CD4-positive, alpha-beta T cell (primary cell): ENCODE results near the gene TBCA. TPM values are rescaled to one million over a fixed set of nuclear protein-coding genes. Genes with fewer than 3 reads are reported as not detected.

Experiments used
- ATAC-seq: fragments of 200-7000 bp; cut with Tn5 transposase; one replicate; pipeline ENCODE4 v1.10.0; 2022; ENCODE audit warnings: mild to moderate bottlenecking; ENCODE audit not compliant: poor library complexity
- CTCF ChIA-PET: fragments of 350-600 bp; sonication (Branson Sonifier 250); formaldehyde crosslinking; loops from one replicate; lab custom pipeline; 2021; ENCODE audit warnings: antibody characterized with exemption, inconsistent platforms; lab: Charles Lee
- POLR2A ChIA-PET: fragments of 350-600 bp; sonication (Branson Sonifier 250); formaldehyde crosslinking; loops from one replicate; lab custom pipeline; 2021; ENCODE audit warnings: antibody characterized with exemption, inconsistent platforms; lab: Charles Lee
- DNase-seq, 14 experiments: peaks; one replicate each; pipeline ENCODE4 v3.0.0-alpha.2; 2013 to 2020; ENCODE audit warnings: mixed read lengths in 2 of 14
- H3K27ac ChIP-seq, 2 donors: one replicate each; pipeline versions ENCODE4 v1.5.1 to v1.7.0; 2013; ENCODE audit warnings: low read length in 2 of 2, low read depth in 1 of 2, mild to moderate bottlenecking in 1 of 2
- H3K27me3 ChIP-seq, 2 experiments: 1 replicate in 1 of 2; 2 replicates in 1 of 2; pipeline versions ENCODE4 v1.6.1 to v1.7.0; 2013; ENCODE audit warnings: low read length in 2 of 2, control low read depth in 1 of 2, mild to moderate bottlenecking in 1 of 2, moderate library complexity in 1 of 2; ENCODE audit not compliant: insufficient read depth in 2 of 2, control insufficient read depth in 1 of 2
- H3K36me3 ChIP-seq: one replicate; pipeline ENCODE4 v1.6.1; 2013; ENCODE audit warnings: low read length, control low read depth; ENCODE audit not compliant: insufficient read depth
- H3K4me1 ChIP-seq: one replicate; pipeline ENCODE4 v1.6.1; 2013; ENCODE audit warnings: low read length, control low read depth; ENCODE audit not compliant: insufficient read depth
- H3K4me3 ChIP-seq: one replicate; pipeline ENCODE4 v1.5.1; 2013; ENCODE audit warnings: mild to moderate bottlenecking, low read length, moderate library complexity
- H3K9me3 ChIP-seq, 2 experiments: 1 replicate in 1 of 2; 2 replicates in 1 of 2; pipeline versions ENCODE4 v1.6.1 to v1.7.0; 2013; ENCODE audit warnings: low read length in 2 of 2, mild to moderate bottlenecking in 2 of 2, control low read depth in 1 of 2, moderate library complexity in 1 of 2; ENCODE audit not compliant: control insufficient read depth in 1 of 2, insufficient read depth in 1 of 2
- H3K27ac Mint-ChIP-seq: one replicate; pipeline ENCODE4 v1.8.0; 2020; ENCODE audit warnings: mixed read lengths
- H3K27me3 Mint-ChIP-seq: one replicate; pipeline ENCODE4 v1.8.0; 2021; ENCODE audit warnings: mixed read lengths
- H3K36me3 Mint-ChIP-seq: one replicate; pipeline ENCODE4 v1.8.0; 2021; ENCODE audit warnings: low read depth, mixed read lengths
- H3K4me1 Mint-ChIP-seq: one replicate; pipeline ENCODE4 v1.8.0; 2021; ENCODE audit warnings: low read depth, mixed read lengths
- H3K4me3 Mint-ChIP-seq: one replicate; pipeline ENCODE4 v1.8.0; 2020; ENCODE audit warnings: mild to moderate bottlenecking, mixed read lengths
- H3K9me3 Mint-ChIP-seq: one replicate; pipeline ENCODE4 v1.8.0; 2020; ENCODE audit warnings: mixed read lengths
- CTCF ChIP-seq: fragments of 200-600 bp; IDR thresholded peaks from one replicate; pipeline ENCODE4 v1.8.0; 2022; ENCODE audit warnings: antibody characterized with exemption, mild to moderate bottlenecking
- intact Hi-C, 2 experiments: fragments of 100-400 bp; cut with DNase I in 1 of 2; cut with micrococcal nuclease in 1 of 2; formaldehyde crosslinking; loops; one replicate each; pipeline versions ENCODE4 v1.15.1 to v1.9.0; 2023 to 2025; cut with DNase I, micrococcal nuclease
- total RNA-seq, 174 experiments: library from RNA in 2 of 174; stranded (reverse) in 2 of 174; gene quantifications; one replicate each; pipeline ENCODE4 v1.2.3 and lab custom pipeline; 2021 to 2026

TBCA gene
- total RNA-seq, 2 experiments from 2014 or later, result 72.0 to 72.9 TPM

- no peaks in the 10 kb centered on the region for H3K27me3 ChIP-seq
- peaks cover 38% of the 10 kb centered on the region for H3K4me1 ChIP-seq
- intact Hi-C loops, result loop anchor here (10.0 kb wide), 4 partner anchors 138 to 1842 kb away; partner anchors contain the start of genes AGGF1 (in 1 of the 2), JMY (in 1 of the 2), OTP (in 1 of the 2) and TENT2 (in 1 of the 2)
- no peak for TF ChIP-seq CTCF
- DNase-seq (no peak), ATAC-seq (no peak)
- no peaks in the 10 kb centered on the region for H3K9me3 ChIP-seq
- POLR2A ChIA-PET, result no interaction called here
- Mint-ChIP-seq H3K4me1 (peaks cover 74% of the 10 kb centered on the region), H3K27ac (peak overlapping the region; percentile 22), H3K4me3 (peak overlapping the region; percentile 26), H3K9me3 (no peaks in the 10 kb centered on the region), H3K36me3 (peaks cover 52% of the 10 kb centered on the region), H3K27me3 (no peaks in the 10 kb centered on the region)
- H3K4me3 ChIP-seq, result no peak overlapping the region
- no peak overlapping the region for H3K27ac ChIP-seq
- peaks cover 25% of the 10 kb centered on the region for H3K36me3 ChIP-seq
- CTCF ChIA-PET, result no interaction called here
Observed at GRCh38 chr5:77772729-77773128, 3.4 kb downstream of the TBCA start.

GRCh38 chr5:77771452-77771851, 4.7 kb downstream of the TBCA start:
- ATAC-seq, result no peak
- no peak for TF ChIP-seq CTCF
- H3K27ac ChIP-seq, result no peak overlapping the region
- intact Hi-C loops, result loop anchor here (10.0 kb wide), 4 partner anchors 137 to 1843 kb away; partner anchors contain the start of genes AGGF1 (in 1 of the 2), JMY (in 1 of the 2), OTP (in 1 of the 2) and TENT2 (in 1 of the 2)
- ChIA-PET CTCF (no interaction called here), POLR2A (no interaction called here)
- peaks cover 82% of the 10 kb centered on the region for H3K4me1 Mint-ChIP-seq
- no peaks in the 10 kb centered on the region for H3K9me3 Mint-ChIP-seq
- peak overlapping the region; percentile 35 for H3K4me3 Mint-ChIP-seq
- peaks cover 31% of the 10 kb centered on the region for H3K36me3 ChIP-seq
- no peak for DNase-seq
- peaks cover 62% of the 10 kb centered on the region for H3K36me3 Mint-ChIP-seq
- H3K4me3 ChIP-seq, result no peak overlapping the region
- H3K27me3 Mint-ChIP-seq, result no peaks in the 10 kb centered on the region
- H3K9me3 ChIP-seq, result no peaks in the 10 kb centered on the region
- no peaks in the 10 kb centered on the region for H3K27me3 ChIP-seq
- no peak overlapping the region for H3K27ac Mint-ChIP-seq
- peaks cover 34% of the 10 kb centered on the region for H3K4me1 ChIP-seq

GRCh38 chr5:77770293-77771005, 5.7 kb downstream of the TBCA start:
- Histone ChIP-seq H3K9me3 (no peaks in the 10 kb centered on the region), H3K4me3 (no peak overlapping the region), H3K36me3 (peaks cover 31% of the 10 kb centered on the region), H3K27ac (no peak overlapping the region), H3K27me3 (no peaks in the 10 kb centered on the region), H3K4me1 (peaks cover 30% of the 10 kb centered on the region)
- no peak for TF ChIP-seq CTCF
- Mint-ChIP-seq H3K4me1 (peaks cover 83% of the 10 kb centered on the region), H3K4me3 (no peak overlapping the region), H3K36me3 (peaks cover 60% of the 10 kb centered on the region), H3K27ac (no peak overlapping the region), H3K27me3 (no peaks in the 10 kb centered on the region), H3K9me3 (no peaks in the 10 kb centered on the region)
- intact Hi-C loops, result loop anchor here (10.0 kb wide), 4 partner anchors 136 to 1844 kb away; partner anchors contain the start of genes AGGF1 (in 1 of the 2), JMY (in 1 of the 2), OTP (in 1 of the 2) and TENT2 (in 1 of the 2)
- ATAC-seq, result no peak
- DNase-seq, result peak in 2 of 14 experiments; percentile 28 to 46
- ChIA-PET POLR2A (interaction anchor here (0.6 kb wide), 1 partner anchor 52 kb away, joined by 3 read pairs; no protein-coding TSS in a partner anchor), CTCF (interaction anchor here (0.6 kb wide), 1 partner anchor 23 kb away, joined by 3 read pairs; no protein-coding TSS in a partner anchor)
